Transverse colon (tissue), 4 donors: ENCODE results near the gene TMCC3. TPM values are rescaled to one million over a fixed set of nuclear protein-coding genes. Genes with fewer than 3 reads are reported as not detected.
A peak's percentile ranks its signal among the peaks of the same experiment; 100 is the strongest.
"Not testable (repeated sequence)": the region's sequence is repeated elsewhere in the genome, so short reads cannot be mapped to it uniquely, and the experiment has no call there.

Experiments
- DNase-seq: peaks from one replicate; pipeline ENCODE4 v3.0.0-alpha.2; 2019
- H3K27ac ChIP-seq, 4 donors: fragments of 200-600 bp; sonication (generic); 2 replicates each; pipeline ENCODE4 v1.5.1; 2016 to 2018; ENCODE audit warnings: inconsistent platforms in 4 of 4
- H3K27me3 ChIP-seq: fragments of 200-600 bp; sonication (generic); 2 replicates; pipeline ENCODE4 v1.5.1; 2017; ENCODE audit warnings: inconsistent platforms
- H3K36me3 ChIP-seq, 4 donors: fragments of 200-600 bp; sonication (generic); 2 replicates each; pipeline ENCODE4 v1.5.1; 2017 to 2019; ENCODE audit warnings: inconsistent platforms in 4 of 4
- H3K4me1 ChIP-seq, 4 donors: fragments of 200-600 bp; sonication (generic); 2 replicates each; pipeline ENCODE4 v1.5.1; 2017 to 2020; ENCODE audit warnings: inconsistent platforms in 4 of 4
- H3K4me3 ChIP-seq, 4 donors: fragments of 200-600 bp; sonication (generic); 1 replicate in 1 of 4; 2 replicates in 3 of 4; pipeline versions ENCODE4 v1.5.1 to v1.6.1; 2017 to 2019; ENCODE audit warnings: inconsistent platforms in 4 of 4
- H3K9me3 ChIP-seq, 2 donors: fragments of 200-600 bp; sonication (generic); 2 replicates each; pipeline ENCODE4 v1.5.1; 2017 to 2019; ENCODE audit warnings: inconsistent platforms in 2 of 2
- CTCF ChIP-seq, 5 experiments: fragments of 200-600 bp in 3 of 5; fragments of 450-650 bp in 2 of 5; sonication (generic) in 3 of 5; IDR thresholded peaks; 1 replicate in 2 of 5; 2 replicates in 3 of 5; pipeline ENCODE4 v1.5.1; 2016 to 2017; ENCODE audit warnings: antibody characterized with exemption in 5 of 5, inconsistent platforms in 3 of 5, mild to moderate bottlenecking in 2 of 5, moderate library complexity in 1 of 5
- EP300 ChIP-seq: sonication (generic); formaldehyde crosslinking; IDR thresholded peaks from one replicate; pipeline ENCODE4 v1.6.1; 2017; ENCODE audit warnings: antibody characterized with exemption, low read depth
- POLR2A ChIP-seq: fragments of 450-650 bp; IDR thresholded peaks from one replicate; pipeline ENCODE4 v1.6.1; 2016; ENCODE audit warnings: antibody characterized with exemption, mild to moderate bottlenecking, moderate library complexity
- POLR2AphosphoS5 ChIP-seq, 3 donors: sonication (generic); formaldehyde crosslinking; IDR thresholded peaks; one replicate each; pipeline ENCODE4 v1.6.1; 2016; ENCODE audit warnings: antibody characterized with exemption in 3 of 3
- WGBS, 2 donors: methylation state at CpG; one replicate each; pipeline ENCODE4 v1.1.5; 2018; ENCODE audit warnings: low coverage in 1 of 2; 5-methylcytosine and 5-hydroxymethylcytosine counted together
- in situ Hi-C, 4 donors: fragments of 200-750 bp; cut with MboI; loops; one replicate each; pipeline versions ENCODE4 v1.15.0 to v1.15.1; 2017; ENCODE audit warnings: low sequenced_read_pairs in 3 of 4, low pct_ligation_motif_present in 1 of 4, low pct_unique_long_range_greater_than_20kb in 1 of 4
- intact Hi-C: fragments of 100-400 bp; cut with DNase I; formaldehyde crosslinking; loops from one replicate; pipeline ENCODE4 v1.15.1; 2023; ENCODE audit warnings: low total_unique reads
- total RNA-seq, 4 donors: library from RNA; depleted of rRNA; stranded (reverse); fragments of >200 nt; gene quantifications; one replicate each; pipeline ENCODE4 v1.1.0, GENCODE V29; 2016

The TMCC3 gene
- total RNA-seq, 4 donors from 2014 or later, result 6.4 to 79.3 (median 65.9) TPM

GRCh38 chr12:94694732-94695131 is 44.4 kb upstream of the TMCC3 start:
- DNase-seq, result no peak
- no peak overlapping the region for H3K4me3 ChIP-seq
- in situ Hi-C loops (no loop called here), intact Hi-C loops (no loop called here)
- no peaks in the 10 kb centered on the region for H3K27me3 ChIP-seq
- WGBS, 2 donors, result 86 to 96% methylated on average over 4 to 11 of the region's 11 CpGs
- H3K9me3 ChIP-seq, result no peaks in the 10 kb centered on the region
- TF ChIP-seq POLR2A (no peak), EP300 (no peak), CTCF (IDR thresholded peaks at IDR 0.05) (no peak), POLR2AphosphoS5 (IDR thresholded peaks at IDR 0.05) (no peak)
- no peak overlapping the region for H3K27ac ChIP-seq
- no peaks in the 10 kb centered on the region for H3K36me3 ChIP-seq
- H3K4me1 ChIP-seq, result peaks cover 0 to 6% (median 2%) of the 10 kb centered on the region in 4 donors

- in situ Hi-C loops, DNase-seq, H3K27me3 ChIP-seq, intact Hi-C loops, H3K36me3 ChIP-seq, H3K4me3 ChIP-seq, H3K9me3 ChIP-seq, H3K27ac ChIP-seq: not testable (repeated sequence)
- peaks cover 0 to 13% (median 3%) of the 10 kb centered on the region in 4 donors for H3K4me1 ChIP-seq
- WGBS, 2 donors, result 86 to 96% methylated on average over 4 to 7 of the region's 7 CpGs
Observed at GRCh38 chr12:94692826-94693225, 42.5 kb upstream of the TMCC3 start.

GRCh38 chr12:94690198-94690771 is 39.9 kb upstream of the TMCC3 start:
- no peak for DNase-seq
- WGBS, 2 donors, result 38 to 49% methylated on average over 5 of the region's 5 CpGs
- in situ Hi-C loops (no loop called here), intact Hi-C loops (no loop called here)
- Histone ChIP-seq H3K4me1 (peaks cover 0 to 13% (median 3%) of the 10 kb centered on the region in 4 donors), H3K9me3 (no peaks in the 10 kb centered on the region), H3K36me3 (no peaks in the 10 kb centered on the region), H3K4me3 (no peak overlapping the region), H3K27ac (peak overlapping the region; percentile 22 to 47 (median 34)), H3K27me3 (no peaks in the 10 kb centered on the region)
- TF ChIP-seq POLR2A (no peak), POLR2AphosphoS5 (IDR thresholded peaks at IDR 0.05) (peak in 1 of 3 donors; percentile 24)

- peaks cover 0 to 13% (median 3%) of the 10 kb centered on the region in 4 donors for H3K4me1 ChIP-seq
- no peaks in the 10 kb centered on the region for H3K9me3 ChIP-seq
- in situ Hi-C loops (no loop called here), intact Hi-C loops (no loop called here)
- H3K36me3 ChIP-seq, result no peaks in the 10 kb centered on the region
- no peaks in the 10 kb centered on the region for H3K27me3 ChIP-seq
- no peak overlapping the region for H3K4me3 ChIP-seq
- DNase-seq, result no peak
- 63 to 84% methylated on average over 7 to 9 of the region's 9 CpGs for WGBS, 2 donors
- no peak for TF ChIP-seq EP300
- TF ChIP-seq CTCF (IDR thresholded peaks at IDR 0.05), result no peak
- TF ChIP-seq POLR2AphosphoS5 (IDR thresholded peaks at IDR 0.05), result no peak
- TF ChIP-seq POLR2A, result no peak
- H3K27ac ChIP-seq, result peak overlapping the region; percentile 22 to 47 (median 34)
Observed at GRCh38 chr12:94689646-94690036, 39.3 kb upstream of the TMCC3 start.

GRCh38 chr12:94689002-94689645 is 38.8 kb upstream of the TMCC3 start:
- whole genome bisulfite sequencing, 2 donors, result 59 to 66% methylated on average over 6 to 7 of the region's 7 CpGs
- in situ Hi-C loops, result no loop called here
- intact Hi-C loops, result no loop called here
- no peaks in the 10 kb centered on the region for H3K9me3 ChIP-seq
- H3K4me3 ChIP-seq, result no peak overlapping the region
- H3K27ac ChIP-seq, result peak overlapping the region; percentile 22 to 47 (median 34)
- no peaks in the 10 kb centered on the region for H3K36me3 ChIP-seq
- H3K27me3 ChIP-seq, result no peaks in the 10 kb centered on the region
- H3K4me1 ChIP-seq, result peaks cover 0 to 13% (median 3%) of the 10 kb centered on the region in 4 donors
- DNase-seq, result no peak
- TF ChIP-seq EP300 (no peak), CTCF (IDR thresholded peaks at IDR 0.05) (no peak), POLR2AphosphoS5 (IDR thresholded peaks at IDR 0.05) (no peak)
